ENCODE measurements around the gene NECAP2. TPM values are rescaled to one million over a fixed set of nuclear protein-coding genes. Genes with fewer than 3 reads are reported as not detected.

The NECAP2 gene
- total RNA-seq, 1 donor: 76.0 TPM

GRCh38 chr1:16430606-16431005 is 9.9 kb upstream of the NECAP2 start:
- TF ChIP-seq, protein P1, sequence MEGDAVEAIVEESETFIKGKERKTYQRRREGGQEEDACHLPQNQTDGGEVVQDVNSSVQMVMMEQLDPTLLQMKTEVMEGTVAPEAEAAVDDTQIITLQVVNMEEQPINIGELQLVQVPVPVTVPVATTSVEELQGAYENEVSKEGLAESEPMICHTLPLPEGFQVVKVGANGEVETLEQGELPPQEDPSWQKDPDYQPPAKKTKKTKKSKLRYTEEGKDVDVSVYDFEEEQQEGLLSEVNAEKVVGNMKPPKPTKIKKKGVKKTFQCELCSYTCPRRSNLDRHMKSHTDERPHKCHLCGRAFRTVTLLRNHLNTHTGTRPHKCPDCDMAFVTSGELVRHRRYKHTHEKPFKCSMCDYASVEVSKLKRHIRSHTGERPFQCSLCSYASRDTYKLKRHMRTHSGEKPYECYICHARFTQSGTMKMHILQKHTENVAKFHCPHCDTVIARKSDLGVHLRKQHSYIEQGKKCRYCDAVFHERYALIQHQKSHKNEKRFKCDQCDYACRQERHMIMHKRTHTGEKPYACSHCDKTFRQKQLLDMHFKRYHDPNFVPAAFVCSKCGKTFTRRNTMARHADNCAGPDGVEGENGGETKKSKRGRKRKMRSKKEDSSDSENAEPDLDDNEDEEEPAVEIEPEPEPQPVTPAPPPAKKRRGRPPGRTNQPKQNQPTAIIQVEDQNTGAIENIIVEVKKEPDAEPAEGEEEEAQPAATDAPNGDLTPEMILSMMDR (IDR thresholded peaks at IDR 0.05; ENCODE audit: extremely low read depth, low read depth, low read length): no peak
- no peak overlapping the region for H3K27ac ChIP-seq (ENCODE audit: low read depth, low read length)
- no peaks in the 10 kb centered on the region for H4K20me1 ChIP-seq (ENCODE audit: insufficient read depth, low read length)
- H3K27me3 ChIP-seq (ENCODE audit: insufficient read depth, low read length): peaks cover 2% of the 10 kb centered on the region
- no peak overlapping the region for H2AFZ ChIP-seq (ENCODE audit: low read length)
- H3K9me3 ChIP-seq (ENCODE audit: low read depth, low read length): no peaks in the 10 kb centered on the region
- no peak for DNase-seq (ENCODE audit: insufficient read length, low spot score, missing footprints)
- no peak overlapping the region for H3K4me3 ChIP-seq (ENCODE audit: insufficient read depth, low read length)
- H3K36me3 ChIP-seq (ENCODE audit: insufficient read depth, low read length): no peaks in the 10 kb centered on the region
- no peaks in the 10 kb centered on the region for H3K79me2 ChIP-seq (ENCODE audit: insufficient read depth, low read length)
- no peaks in the 10 kb centered on the region for H3K4me1 ChIP-seq (ENCODE audit: insufficient read depth, low read length)
- no peak overlapping the region for H3K4me2 ChIP-seq (ENCODE audit: insufficient read depth, low read length)

DNA sequence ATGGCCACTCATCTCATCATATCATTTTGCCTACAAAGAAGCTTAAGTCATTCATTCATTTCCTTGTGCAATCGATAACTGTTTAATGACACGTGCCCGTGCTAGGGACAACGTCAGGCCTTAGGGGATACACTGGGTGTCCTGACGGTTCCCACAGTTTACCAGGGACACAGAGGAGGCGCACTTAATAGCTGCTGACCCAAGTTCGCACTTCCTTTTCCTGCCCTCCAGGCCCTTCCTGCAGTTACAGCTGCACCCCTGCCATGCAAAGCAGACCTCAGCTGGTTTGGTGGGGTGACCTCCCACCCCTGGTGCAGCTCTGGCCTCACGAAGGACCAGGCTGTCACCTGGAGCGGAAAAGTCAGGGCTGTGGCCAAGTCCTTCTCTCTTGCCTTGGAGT is 7.5 kb upstream of the NECAP2 start:
- TF ChIP-seq, protein P1 (IDR thresholded peaks at IDR 0.05; ENCODE audit: extremely low read depth, low read depth, low read length): no peak
- no peak overlapping the region for H3K27ac ChIP-seq (ENCODE audit: low read depth, low read length)
- DNase-seq (ENCODE audit: insufficient read length, low spot score, missing footprints): no peak
- H3K79me2 ChIP-seq (ENCODE audit: insufficient read depth, low read length): no peaks in the 10 kb centered on the region
- no peaks in the 10 kb centered on the region for H4K20me1 ChIP-seq (ENCODE audit: insufficient read depth, low read length)
- no peak overlapping the region for H2AFZ ChIP-seq (ENCODE audit: low read length)
- H3K4me2 ChIP-seq (ENCODE audit: insufficient read depth, low read length): no peak overlapping the region
- H3K27me3 ChIP-seq (ENCODE audit: insufficient read depth, low read length): peaks cover 2% of the 10 kb centered on the region
- no peak overlapping the region for H3K4me3 ChIP-seq (ENCODE audit: insufficient read depth, low read length)
- no peaks in the 10 kb centered on the region for H3K4me1 ChIP-seq (ENCODE audit: insufficient read depth, low read length)
- H3K9me3 ChIP-seq (ENCODE audit: low read depth, low read length): no peaks in the 10 kb centered on the region
- H3K36me3 ChIP-seq (ENCODE audit: insufficient read depth, low read length): no peaks in the 10 kb centered on the region

DNA sequence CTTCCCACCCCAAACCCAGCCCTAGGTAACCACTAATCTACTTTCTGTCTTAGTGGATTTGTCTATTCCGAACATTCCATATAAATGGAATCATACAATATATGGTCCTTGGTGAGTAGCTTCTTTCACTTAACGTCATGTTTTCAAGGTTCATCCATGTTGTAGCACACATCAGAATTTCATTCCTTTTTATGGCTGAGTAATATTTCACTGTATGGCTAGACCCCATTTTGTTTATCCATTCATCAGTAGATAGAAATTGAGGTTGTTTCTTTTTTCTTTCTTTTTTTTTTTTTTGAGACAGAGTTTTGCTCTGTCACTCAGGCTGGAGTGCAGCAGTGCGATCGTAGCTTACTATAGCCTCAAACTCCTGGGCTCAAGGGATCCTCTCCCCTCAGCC is 6.5 kb upstream of the NECAP2 start:
- Histone ChIP-seq H3K79me2 (ENCODE audit: insufficient read depth, low read length) (no peaks in the 10 kb centered on the region), H3K27me3 (ENCODE audit: insufficient read depth, low read length) (peaks cover 2% of the 10 kb centered on the region), H3K9me3 (ENCODE audit: low read depth, low read length) (no peaks in the 10 kb centered on the region), H3K4me2 (ENCODE audit: insufficient read depth, low read length) (no peak overlapping the region), H3K4me3 (ENCODE audit: insufficient read depth, low read length) (no peak overlapping the region), H2AFZ (ENCODE audit: low read length) (no peak overlapping the region), H3K4me1 (ENCODE audit: insufficient read depth, low read length) (no peaks in the 10 kb centered on the region), H3K36me3 (ENCODE audit: insufficient read depth, low read length) (no peaks in the 10 kb centered on the region), H4K20me1 (ENCODE audit: insufficient read depth, low read length) (no peaks in the 10 kb centered on the region), H3K27ac (ENCODE audit: low read depth, low read length) (no peak overlapping the region)
- DNase-seq (ENCODE audit: insufficient read length, low spot score, missing footprints): no peak
- TF ChIP-seq, protein P1 (IDR thresholded peaks at IDR 0.05; ENCODE audit: extremely low read depth, low read depth, low read length): no peak

- TF ChIP-seq, protein P1 (IDR thresholded peaks at IDR 0.05; ENCODE audit: extremely low read depth, low read depth, low read length): no peak
- H4K20me1 ChIP-seq (ENCODE audit: insufficient read depth, low read length): no peaks in the 10 kb centered on the region
- H3K4me2 ChIP-seq (ENCODE audit: insufficient read depth, low read length): no peak overlapping the region
- H3K4me3 ChIP-seq (ENCODE audit: insufficient read depth, low read length): no peak overlapping the region
- H3K4me1 ChIP-seq (ENCODE audit: insufficient read depth, low read length): no peaks in the 10 kb centered on the region
- H3K79me2 ChIP-seq (ENCODE audit: insufficient read depth, low read length): no peaks in the 10 kb centered on the region
- peaks cover 2% of the 10 kb centered on the region for H3K27me3 ChIP-seq (ENCODE audit: insufficient read depth, low read length)
- no peaks in the 10 kb centered on the region for H3K36me3 ChIP-seq (ENCODE audit: insufficient read depth, low read length)
- no peak overlapping the region for H2AFZ ChIP-seq (ENCODE audit: low read length)
- H3K27ac ChIP-seq (ENCODE audit: low read depth, low read length): no peak overlapping the region
- H3K9me3 ChIP-seq (ENCODE audit: low read depth, low read length): no peaks in the 10 kb centered on the region
- DNase-seq (ENCODE audit: insufficient read length, low spot score, missing footprints): no peak
These were observed 6.0 kb upstream of the NECAP2 start for GRCh38 chr1:16434501-16434900.

Data from osteoblast (primary cell).